HG03066 (cell line): Measurements from ENCODE around the gene TTC7B.

Source experiments
- ATAC-seq: cut with Tn5 transposase; IDR thresholded peaks from one replicate; pipeline ENCODE4 v1.9.1; 2021; ENCODE audit warnings: low read depth; ENCODE audit not compliant: unreplicated experiment

The TTC7B gene

DNA sequence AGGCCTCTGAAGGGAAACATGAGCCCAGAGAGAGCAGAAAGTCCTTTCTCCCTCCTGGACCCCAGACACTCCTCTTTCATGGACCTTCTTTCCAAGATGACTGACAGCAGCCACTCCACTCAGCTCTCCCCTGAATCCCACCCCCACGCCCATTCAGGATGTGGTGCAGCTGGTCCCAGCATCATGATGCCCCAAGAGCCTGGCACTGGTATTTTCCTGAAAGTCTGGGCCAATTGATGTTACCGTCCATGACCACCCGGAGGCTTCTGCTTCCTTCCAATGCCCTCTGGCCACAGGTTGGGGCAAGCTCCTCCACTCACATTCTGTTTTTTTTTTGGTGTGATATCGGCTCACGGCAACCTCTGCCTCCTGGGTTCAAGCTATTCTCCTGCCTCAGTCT lies 306.8 kb downstream of the TTC7B start:
- no peak for ATAC-seq

DNA sequence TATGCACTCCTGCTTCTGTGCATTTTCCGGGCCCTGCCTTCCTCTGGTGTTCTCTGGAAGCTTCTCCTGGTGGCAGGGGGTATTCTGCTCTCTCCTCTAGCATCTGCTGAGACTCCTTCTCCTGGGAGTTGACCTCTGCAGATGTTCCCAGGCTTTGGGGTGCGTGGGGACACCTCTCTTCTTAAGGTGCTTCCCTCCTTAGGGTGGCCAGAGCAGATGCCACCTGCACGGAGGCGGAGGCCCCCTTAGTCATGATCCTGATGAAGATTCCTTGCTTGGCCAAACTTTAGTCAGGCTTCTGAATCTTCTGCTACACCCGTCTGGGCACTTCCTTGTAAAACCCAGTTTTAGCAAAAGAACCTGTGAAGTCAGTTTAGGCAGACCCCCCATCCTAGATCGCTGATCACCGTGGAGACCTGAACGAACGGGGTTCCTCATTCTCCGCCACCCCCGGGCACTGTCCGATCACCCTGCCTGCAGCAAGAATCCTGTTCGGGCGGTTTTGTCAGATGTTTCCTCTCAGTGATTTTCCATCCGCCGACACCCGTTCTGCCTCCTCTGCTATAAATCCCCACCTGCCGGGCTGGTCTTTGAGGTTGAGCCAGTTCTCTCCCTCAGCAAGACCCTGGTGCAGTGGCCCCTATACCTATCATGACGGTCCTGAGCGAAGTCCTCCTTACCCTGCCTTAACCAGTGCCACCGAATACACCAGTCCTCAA lies 307.5 kb downstream of the TTC7B start:
- ATAC-seq: no peak

DNA sequence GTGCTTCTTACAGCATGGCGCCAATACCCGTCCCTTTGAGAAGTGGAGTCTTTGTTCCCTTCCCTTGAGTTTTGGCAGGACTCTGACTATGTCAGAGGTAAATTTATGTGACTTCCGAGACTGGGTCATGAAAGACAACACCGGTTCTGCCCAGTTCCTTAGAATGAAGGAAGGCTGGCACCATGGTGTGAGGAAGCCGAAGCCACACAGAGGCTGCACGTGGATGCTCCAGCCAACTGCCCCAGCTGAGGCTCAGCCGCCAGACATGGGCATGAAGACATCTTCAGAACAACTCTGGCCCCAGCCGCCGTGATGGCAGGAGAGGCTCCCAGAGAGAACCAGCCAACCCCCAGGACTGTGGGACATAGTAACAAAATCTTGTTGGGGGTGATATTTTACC lies 308.2 kb downstream of the TTC7B start:
- ATAC-seq: no peak

DNA sequence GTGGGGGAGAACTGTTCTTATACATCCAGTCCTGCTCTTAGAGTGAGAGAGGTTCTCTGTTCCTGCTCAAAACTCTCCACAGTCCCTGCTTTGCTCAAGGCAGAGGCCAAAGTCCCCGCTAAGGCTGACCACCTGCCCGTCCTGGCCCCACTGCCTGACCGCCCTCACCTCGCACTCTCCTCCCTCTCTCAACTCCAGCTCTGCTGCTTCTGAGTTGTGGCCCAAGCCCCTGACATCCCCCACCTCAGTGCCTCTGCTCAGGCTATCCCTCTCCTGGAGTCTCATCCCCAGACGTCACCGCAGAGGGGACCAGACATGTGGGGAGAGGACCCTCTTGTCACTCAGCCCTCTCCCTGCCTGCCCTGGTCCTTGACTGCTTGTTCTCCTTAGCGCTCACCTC lies 308.8 kb downstream of the TTC7B start:
- no peak for ATAC-seq

DNA sequence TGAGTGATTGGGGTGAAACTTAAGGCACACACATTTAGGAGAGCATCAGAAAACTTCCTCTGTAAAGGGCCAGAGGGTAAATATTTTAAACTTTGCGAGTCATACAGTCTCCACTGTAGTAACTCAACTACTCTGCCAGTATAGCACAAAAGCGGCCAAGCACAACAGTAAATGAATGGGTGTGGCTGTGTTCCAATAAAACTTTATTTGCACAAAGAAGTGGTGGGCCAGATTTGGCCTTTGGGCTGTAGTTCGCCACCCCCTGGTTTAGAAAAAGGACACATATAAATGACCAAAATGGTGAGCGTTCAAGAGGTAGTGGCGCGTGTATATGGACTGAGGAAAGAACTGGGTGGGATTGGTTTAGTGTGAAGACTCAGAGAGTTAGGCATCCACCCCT lies 309.5 kb downstream of the TTC7B start:
- ATAC-seq: no peak

DNA sequence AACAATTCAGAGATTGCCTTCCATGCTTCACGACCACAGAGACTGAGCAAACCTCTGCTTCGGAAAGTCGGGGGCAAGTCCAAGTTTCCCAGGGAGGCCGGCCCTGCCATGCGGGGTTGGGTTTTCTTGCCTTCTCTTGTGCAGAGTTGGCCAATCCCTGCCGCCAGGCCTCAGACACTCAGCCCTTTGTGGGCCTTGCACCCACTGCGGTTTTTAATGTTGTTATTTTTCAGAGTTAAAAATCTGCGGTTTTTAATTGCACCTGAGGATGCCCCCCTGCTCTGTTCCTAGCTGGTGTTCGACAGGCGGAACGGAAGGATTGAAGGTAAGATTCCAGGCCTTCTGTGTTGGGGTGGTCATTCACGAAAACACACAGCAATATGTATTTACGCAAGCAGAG lies 310.7 kb downstream of the TTC7B start:
- ATAC-seq: no peak

DNA sequence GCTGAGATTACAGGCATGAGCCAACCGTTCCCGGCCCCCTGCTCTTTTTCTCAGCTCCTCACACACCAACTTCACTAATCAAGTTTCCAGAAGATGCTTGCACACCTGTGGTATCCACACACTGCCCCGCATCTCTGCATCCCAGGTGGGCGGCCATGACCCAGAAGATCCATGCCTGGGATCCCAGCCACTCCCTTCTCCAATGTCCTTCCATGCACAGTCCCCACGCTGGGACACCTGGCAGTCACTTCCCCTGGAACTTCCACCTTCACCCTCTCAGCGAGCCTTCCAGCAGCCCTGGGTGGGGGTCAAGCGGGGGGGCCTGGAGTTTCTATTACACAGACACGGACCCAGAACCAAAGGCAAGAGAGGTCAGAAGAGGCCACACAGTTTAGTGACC lies 311.6 kb downstream of the TTC7B start:
- ATAC-seq: no peak

DNA sequence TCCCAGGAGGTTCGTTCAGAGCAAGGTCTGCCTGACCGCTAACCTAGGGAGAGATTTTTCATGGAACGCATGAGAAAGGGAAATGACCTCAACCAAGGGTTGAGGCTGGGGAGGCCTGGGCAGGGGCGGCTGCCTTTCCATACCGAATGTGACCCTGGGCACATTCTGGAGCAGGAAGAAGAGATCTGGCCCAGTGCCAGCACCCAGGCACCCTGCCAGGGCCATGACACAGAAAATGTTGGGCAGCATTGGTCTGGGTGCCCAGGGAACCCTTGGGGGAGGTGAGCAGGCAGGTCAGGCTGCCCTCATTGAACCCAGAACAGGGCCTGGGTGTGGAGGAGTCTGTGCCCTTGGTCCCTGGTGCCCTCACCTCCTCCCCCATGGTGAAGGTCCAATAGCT lies 312.6 kb downstream of the TTC7B start:
- ATAC-seq: no peak

DNA sequence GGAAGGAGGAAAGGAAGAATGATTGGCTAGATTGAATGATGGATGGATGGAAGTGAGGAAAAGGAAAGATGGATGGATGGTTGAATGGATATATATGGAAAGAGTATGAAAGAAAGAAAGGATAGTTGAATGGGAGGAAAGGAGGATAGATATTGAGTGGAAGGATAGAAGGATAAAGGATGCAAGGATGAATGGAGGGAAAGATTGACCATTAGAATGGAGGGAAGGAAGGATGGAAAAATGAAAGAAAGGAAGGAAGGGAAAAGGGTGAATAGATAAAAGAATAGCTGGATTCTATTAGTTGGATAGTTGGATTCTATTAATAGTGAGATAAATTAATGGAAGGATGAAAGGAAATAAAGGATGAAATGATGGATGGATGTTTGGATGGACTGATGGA lies 313.5 kb downstream of the TTC7B start:
- no peak for ATAC-seq

DNA sequence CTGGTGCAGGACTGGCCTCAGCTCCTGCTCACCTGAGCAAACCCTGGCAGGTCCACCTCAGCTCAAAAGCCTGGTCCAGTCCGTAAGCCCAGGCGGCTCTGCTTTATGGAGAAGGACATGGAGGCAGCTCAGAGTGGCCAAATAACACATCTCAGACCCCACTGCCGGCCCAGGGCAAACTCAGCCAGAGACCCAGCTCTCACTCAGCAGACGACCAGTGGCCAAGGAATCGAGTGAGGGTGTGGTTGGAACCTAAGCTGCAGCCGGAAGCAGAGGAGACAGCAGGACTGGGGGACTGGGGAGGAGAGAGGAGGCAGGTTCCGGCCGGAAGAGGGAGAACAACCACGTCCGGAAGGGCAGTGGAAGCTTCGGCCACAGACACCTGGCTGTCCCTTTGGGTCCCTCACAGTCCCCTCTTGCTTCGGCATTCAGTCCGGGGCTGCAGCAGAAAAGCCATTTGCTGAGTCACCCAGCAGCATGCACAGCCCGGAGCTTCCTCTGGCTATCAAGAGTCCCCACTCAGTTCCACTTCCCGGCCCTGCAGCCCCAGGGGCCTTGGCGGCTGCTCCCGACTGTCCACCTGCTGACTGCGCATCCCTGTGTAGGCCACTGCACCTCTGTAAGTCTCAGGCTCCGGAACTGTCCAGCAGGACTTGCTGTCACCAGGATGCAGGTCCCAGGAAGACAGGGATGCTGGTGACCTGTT lies 315.4 kb downstream of the TTC7B start:
- no peak for ATAC-seq

DNA sequence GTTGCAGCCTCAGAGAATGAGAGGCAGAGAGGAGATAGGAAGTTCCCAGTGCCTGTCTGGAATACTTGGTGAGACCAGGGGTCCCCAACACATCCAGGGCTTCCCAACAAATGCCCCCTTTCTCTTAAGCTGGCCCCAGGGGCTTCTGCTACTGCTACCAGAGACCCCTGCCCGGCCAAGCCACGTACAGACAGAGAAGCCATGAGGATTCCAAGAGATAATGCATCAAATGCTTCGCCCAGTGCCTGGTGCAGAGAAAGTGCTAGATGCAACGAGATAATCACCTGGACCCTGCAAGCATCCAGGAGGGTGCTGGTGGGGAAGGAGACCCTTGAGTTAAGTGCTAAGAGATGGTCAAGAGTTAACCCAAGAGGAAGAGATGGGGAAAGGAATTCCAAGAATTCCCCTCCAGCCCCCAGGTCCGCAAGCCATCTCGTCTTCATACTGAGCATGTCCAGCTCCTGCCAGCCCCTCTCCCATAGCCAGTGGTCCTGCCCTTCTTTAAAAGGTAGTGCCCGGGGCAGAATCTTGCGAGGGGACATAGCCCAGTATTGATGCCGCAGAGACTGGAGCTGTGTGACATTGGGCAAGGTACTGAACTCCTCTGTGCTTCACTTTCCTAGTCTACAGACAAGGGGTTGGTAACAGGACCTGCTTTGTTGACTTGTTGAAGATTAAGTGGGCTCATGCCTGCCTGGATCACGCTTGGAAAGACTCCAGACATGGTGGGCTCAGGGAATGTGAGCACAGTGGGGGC lies 316.1 kb downstream of the TTC7B start:
- no peak for ATAC-seq

DNA sequence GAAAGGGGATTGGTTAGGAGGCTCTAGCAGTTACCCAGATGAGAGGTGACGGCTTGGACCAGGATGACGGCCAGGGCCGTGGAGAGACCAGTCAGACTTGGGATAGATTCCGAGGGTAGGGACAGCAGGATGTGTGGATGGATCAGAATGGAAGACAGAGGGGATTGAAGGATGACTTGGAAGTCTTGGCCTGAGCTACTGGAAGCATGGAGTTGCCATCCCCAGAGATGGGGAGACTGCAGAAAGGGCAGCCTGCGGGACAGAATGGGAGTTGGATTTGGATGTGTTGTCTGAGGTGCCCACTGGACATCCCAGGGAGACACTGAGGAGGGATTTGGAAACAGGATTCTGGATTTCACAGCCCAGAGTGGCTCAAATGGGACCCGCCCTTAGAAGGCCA lies 317.1 kb downstream of the TTC7B start:
- no peak for ATAC-seq

DNA sequence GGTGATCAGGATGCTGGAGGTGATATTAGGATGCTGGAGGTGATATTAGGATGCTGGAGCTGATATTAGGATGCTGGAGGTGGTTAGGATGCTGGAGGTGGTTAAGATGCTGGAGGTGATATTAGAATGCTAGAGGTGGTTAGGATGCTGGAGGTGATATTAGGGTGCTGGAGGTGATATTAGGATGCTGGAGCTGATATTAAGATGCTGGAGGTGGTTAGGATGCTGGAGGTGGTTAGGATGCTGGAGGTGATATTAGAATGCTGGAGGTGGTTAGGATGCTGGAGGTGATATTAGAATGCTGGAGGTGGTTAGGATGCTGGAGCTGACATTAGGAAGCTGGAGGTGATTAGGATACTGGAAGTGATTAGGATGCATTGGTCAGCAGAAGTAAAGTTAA lies 318.0 kb downstream of the TTC7B start:
- no peak for ATAC-seq

DNA sequence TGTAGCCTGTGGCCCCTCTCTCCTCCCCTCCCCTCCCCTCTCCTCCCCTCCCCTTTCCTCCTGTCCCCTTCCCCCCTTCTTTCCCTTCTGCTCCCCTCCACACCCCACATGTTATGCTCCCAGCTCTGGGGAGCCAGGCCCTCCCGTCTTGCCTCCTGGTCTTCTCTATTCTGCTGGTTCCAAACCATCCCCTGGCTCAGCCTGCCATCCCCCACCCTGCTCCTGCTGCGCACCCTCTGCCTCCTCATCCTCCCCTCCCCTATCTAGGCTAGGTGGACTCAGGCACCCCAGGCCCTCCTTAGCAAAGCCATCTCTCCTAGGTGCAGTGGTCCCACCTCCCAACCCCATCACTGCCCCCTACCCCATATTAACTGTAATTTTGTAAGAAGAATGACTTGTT lies 319.9 kb downstream of the TTC7B start:
- no peak for ATAC-seq

DNA sequence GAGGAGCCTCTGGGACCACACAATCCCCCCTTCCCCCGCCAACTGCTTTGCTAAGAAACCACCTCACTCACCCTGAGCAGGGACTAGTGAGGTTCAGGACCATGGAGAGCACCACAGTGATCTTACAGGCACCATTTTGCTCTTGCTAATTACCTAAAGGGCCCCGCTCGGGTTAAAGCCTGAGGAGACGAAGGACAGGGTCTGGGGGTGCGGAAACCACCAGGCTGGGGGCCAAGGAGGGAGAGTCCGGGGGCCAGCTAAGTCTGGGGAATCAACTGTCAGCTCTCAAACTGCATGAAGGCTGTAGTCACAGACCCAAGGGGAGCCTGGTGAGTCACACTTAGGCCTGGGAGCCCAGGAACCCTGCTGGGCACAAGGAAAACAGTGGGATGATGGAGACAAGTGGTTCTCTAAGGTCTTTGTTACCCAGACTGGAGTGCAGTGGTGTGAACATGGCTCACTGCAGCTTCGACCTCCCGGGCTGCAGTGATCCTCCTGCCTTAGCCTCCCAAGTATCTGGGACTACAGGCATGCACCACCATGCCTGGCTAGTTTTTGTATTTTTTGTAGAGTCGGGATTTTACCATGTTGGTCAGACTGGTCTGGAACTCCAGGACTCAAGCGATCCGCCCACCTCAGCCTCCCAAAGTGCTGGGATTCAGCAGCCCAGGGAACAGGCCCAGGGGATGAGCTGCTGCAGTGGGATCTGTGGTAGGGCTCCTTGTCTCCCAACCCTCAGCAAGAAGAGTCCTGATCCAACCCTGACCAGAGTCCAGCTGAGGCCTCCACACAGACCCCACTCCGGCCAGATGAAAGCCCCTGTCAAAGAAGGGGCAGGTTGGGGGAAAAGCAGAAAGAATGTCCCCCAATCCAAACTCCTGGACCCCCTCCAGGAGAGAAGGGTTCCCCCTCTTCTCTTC lies 320.6 kb downstream of the TTC7B start:
- no peak for ATAC-seq

DNA sequence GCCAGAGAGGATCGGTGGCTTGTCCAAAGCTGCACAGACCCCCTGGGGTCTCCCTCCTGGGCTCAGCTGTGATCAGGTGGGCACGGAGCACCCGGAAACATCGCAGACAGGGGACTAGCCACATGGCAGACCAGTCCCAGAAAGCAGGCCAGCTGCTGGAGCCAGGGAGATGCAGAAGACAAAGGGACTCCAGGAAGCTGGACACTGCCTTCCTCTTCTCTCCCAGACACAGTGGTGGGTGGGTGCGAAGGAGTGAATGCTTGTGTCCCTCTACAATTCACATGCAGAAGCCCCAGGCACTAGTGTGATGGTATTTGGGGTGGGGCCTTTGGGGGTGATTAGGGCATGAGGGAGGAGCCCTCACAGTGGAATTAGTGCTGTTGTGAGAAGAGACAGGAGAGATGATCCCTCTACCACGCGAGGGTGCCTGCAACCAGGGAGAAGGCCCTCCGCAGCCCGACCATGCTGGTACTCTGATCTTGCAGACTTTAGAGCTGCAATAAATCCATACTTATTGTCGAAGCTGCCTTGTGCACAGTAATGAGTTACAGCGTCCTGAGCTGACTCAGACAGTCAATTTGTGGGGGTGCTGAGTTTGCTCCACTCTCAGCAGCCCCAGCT lies 324.2 kb downstream of the TTC7B start:
- no peak for ATAC-seq

DNA sequence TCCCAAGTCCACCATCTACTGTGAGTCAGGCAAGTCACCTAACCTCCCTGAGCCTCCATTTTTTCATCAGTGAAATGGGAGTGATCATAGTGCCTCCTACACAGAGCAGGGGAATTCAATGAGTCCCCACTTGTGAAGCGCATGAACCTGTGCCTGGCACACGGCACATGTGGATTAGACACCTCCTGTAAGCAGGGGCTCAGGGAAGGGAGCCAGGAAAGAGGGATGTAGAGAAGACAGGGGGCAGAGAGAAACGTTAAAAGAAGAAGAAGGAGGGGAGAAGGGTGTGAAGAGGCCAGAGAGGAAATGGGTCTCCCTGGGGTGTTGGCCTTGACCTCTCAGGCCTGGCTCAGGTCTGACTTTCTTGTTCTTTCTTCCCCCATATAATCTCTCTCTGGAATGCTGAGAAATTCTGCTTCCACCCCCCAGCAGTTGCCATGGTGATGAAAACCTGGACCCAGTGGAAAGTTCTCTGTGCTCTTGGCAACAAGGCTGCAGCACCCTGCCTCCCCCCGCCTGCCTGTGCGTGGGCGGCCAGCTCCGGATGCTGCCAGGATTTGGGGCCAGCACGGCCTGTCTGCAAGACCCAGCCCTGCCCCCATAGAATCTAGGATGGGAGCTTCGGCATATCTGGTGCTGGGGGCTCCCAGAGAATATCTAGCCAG lies 324.9 kb downstream of the TTC7B start:
- ATAC-seq: no peak

DNA sequence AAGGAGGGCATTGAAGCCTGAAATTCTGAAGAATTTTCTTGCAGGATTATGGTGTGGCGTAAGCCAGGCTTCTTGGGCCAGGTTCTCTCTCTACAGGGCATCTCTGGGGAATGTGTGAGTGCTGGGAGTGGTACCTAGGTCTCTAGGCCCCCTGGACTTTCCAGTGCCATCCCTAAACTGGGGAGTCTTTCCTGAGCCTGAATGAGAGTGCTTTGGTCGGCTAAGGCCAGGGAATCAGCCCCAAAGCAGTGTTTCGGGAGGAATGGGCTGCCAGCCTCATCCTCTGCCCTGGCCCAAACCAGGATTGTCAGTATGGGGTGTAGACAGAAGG lies 325.5 kb downstream of the TTC7B start:
- no peak for ATAC-seq

DNA sequence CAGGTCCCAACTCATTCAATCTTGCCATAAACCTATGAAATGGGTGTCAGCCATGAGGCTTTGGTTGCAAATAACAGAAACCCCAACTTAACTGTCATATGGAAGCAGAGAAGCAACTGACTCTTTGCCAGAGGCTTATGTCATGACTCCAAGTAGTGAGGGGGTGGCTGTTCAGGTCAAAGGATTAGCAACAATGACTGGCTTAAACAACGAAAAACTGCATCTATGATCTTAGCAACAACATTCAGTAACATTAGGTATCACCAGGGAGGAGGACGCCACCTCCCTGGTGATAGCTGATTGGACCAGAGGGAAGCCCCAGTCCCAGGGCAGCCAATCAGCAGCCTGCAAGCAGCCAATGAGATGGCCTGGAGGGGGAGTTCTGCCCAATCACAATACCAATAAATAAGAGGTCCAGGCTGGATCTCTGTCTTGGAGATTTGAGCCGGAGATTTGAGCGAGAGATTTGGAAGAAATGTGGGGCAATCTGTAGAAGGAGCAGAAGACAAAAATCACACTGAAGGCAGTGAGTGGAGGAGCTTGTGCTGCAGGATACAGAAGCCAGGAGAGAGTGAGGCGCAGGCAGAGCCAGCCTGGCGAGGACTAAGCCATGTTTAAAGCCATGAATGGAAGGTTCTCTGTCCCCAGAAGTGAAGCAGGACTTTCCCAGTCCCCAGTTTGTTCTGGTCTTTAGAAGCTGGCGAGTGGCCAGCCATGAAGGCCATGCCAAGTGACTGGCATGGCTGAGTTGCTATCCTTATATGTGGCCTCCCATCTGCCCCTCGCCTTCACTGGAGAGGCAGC lies 326.1 kb downstream of the TTC7B start:
- ATAC-seq: no peak
